GM21447 (cell line): ENCODE results near the gene NUP210.
A peak's percentile ranks its signal among the peaks of the same experiment; 100 is the strongest.
"Not testable (repeated sequence)": the region's sequence is repeated elsewhere in the genome, so short reads cannot be mapped to it uniquely, and the experiment has no call there.

Experiments used
- ATAC-seq: cut with Tn5 transposase; IDR thresholded peaks from one replicate; pipeline ENCODE4 v1.9.1; 2021; ENCODE audit not compliant: unreplicated experiment

NUP210 gene

DNA sequence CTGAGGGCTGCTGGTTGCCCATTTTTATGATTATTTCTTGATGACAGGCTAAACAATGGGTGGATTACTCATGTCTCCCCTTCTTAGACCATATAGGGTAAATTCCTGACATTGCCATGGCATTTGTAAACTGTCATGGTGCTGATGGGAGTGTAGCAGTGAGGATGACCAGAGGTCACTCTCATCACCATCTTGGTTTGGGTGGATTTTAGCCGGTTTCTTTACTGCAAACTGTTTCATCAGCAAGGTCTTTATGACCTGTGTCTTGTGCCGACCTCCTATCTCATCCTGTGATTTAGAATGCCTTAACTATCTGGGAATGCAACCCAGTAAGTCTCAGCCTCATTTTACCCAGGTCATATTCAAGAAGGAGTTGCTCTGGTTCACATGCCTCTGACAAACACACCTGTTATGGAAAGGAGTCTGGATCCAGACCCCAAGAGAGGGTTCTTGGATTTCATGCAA, 10.3 kb upstream of the NUP210 start:
- ATAC-seq: not testable (repeated sequence)

- ATAC-seq: no peak
These were observed 9.6 kb upstream of the NUP210 start for GRCh38 chr3:13429631-13430291.

GRCh38 chr3:13428678-13429077, 8.6 kb upstream of the NUP210 start:
- not testable (repeated sequence) for ATAC-seq

GRCh38 chr3:13427662-13428603, 7.8 kb upstream of the NUP210 start:
- no peak for ATAC-seq

GRCh38 chr3:13426591-13426990, 6.5 kb upstream of the NUP210 start:
- no peak for ATAC-seq

DNA sequence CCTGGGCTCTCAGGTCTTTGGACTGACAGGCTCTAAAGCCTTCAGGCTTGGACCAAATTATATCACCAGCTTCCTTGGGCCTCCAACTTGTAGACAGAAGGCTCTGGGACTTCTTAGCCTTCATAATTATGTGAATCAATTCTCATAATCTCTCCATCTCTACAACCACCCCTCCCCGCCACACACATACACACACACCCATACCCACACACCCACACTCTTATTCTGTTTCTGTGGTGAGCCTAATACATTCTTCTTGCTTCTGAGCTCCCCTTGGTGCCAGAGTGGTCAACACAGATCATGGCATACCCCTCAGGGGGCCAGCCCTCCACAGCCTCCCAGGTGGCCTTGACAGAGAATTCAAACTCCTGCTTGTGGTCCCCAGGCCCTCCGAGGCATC, 5.6 kb upstream of the NUP210 start:
- ATAC-seq: no peak

- no peak for ATAC-seq
These were observed 4.9 kb upstream of the NUP210 start for GRCh38 chr3:13424865-13425617.

DNA sequence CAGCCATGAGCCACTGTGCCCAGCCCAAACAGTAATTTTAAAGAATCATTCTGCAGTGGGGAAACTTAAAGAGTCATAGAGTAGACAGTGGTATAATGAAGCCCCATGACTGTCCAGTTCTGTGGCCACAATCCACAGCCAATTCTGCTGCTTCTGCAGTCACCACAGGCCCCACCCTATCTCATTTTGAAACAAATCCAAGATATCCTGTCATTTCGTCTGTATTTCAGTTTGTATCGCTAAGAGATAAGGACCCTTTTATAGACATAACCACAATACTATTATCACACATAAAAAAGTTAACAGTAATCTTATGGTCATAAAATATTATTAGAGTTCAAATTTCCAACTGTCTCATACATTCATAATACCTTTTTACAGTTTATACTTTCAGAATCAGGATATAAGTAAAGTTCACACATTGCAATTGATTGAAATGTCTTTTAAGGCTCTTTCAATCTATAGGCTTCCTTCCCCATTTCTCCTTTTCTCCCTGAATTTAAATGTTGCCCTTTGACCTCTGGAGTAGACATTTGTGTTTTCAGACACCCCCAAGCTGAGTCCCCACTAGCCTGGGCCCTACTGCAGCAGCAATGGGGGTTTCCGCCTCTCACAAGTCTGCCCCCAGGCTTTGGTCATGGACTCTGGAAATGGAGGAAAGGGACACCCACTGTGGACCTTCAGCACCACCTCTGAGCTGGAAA, 4.2 kb upstream of the NUP210 start:
- ATAC-seq: no peak

- ATAC-seq: peak; percentile 47
These were observed 976 bp upstream of the NUP210 start for GRCh38 chr3:13420831-13421765.

DNA sequence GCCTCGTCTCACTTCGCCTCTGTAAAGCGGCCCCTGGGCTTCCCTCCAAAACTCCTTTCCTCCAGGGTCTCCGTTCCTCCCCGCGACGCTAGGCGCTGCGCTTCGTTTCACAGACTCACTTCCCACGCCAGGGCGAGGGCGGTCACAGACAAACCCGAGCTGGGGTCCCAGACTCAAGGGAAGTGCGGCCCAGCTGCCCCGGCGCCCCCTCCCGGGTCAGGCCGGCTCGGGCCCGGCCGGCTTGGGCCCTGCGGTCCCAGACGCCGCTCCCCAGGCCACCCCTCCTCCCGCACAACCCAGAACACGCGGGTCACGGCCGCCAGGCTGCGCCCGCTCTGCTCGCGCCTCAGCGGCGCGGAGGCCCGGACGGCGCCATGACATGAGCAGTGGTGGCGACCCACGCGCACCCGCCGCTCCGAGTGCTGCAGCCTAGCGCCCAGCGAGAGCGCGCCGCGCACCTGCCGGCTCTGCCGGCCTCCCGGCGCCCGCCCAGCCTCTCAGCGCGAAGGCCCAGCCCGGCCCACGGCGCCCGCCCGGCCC, 547 bp downstream of the NUP210 start:
- peak; percentile 38 for ATAC-seq

GRCh38 chr3:13417166-13417947, 2.8 kb downstream of the NUP210 start:
- ATAC-seq: no peak

DNA sequence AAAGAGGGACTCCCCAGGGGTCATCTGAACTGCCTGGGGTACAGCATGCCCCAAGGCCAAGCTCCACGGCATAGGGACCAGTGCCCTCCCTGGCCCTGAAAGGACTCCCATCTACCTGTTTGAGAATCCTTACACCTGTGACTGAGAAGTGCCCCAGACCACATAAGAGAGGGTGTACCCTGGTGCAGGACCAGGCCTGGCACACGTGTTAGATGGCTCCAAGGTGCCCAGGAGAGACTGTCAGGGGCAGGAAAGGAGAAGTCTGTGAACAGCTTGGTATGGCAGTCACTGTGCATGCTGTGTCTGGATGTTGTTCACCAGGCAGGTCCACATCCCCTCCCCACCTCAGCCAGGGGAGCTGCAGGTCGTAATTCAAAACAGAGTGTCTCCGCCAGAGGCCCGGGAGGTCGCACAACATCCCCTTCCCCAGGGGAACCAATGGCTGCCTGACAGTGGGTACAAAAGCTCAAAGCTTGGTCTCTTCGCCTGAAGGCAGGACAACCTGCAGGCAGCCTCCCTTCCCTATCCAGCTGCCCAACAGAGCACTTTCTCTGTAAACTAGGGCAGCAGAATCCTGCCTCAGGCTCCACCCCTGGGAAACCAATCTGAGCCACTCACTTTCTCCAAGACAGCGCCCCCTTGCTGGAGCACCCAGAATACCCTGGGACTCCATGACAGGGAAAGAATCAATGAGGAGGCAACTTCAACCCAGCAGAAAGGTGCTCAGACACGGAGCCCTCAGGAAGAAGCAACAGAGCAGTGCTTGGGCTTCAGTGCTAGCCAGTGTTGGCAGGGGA, 3.9 kb downstream of the NUP210 start:
- ATAC-seq: no peak

DNA sequence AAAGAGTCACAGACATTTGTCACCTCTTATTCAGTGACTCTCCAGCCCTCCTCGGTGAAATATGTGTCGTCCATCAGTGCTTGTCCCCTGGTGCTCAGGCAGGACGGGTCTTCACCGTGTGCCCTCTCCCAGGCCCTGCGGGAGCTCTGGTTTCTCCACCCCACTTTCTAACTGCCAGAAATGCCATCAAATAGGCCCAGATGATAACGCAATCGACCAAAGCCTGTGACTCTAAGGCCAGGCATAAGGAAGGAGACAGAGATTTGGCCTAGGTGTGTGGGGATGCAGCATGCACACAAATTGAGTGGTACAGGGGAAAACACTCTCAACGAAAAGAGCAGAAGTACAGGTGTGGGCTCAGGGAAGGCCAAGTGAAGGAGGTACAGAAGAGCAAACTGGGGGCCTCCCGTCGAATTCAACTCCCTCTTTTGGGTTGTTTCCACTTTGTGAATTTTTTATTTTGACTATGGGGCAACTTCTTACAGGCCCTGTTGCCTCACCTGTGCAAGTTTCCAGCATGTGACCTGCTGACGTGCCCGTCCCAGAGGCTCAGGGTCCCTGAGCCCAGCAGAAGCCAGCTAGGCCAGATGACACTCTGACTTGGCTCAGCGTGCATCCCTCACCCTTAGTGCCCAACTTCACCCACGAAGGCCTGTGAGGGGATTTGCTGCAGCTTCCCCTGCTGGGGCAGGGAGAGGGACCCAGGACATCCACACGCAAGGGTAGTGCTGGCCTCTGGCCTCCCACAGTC, 4.7 kb downstream of the NUP210 start:
- no peak for ATAC-seq

GRCh38 chr3:13414040-13414729, 5.9 kb downstream of the NUP210 start:
- peak; percentile 89 for ATAC-seq

GRCh38 chr3:13411186-13411860, 8.8 kb downstream of the NUP210 start:
- ATAC-seq: no peak

DNA sequence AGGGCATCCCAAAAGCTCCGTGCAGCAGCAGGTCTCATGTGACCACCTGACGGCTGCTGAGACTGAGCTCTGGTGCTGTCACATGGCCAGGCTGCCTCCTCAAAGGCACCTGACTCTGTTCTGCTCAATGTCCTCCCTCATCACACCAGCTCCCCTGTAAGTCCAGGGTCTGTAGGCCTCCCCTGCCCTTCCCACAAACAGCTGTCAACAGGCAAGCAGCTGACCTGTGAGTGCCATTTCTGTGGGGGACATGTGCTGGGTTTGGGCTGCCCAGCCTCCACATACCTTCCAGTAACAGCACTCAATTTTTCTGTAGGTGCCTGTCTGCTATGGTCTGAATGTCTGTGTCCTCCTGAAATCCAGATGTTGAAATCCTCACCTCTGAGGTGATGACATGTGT, 11.2 kb downstream of the NUP210 start:
- ATAC-seq: no peak
